Mesendoderm (in vitro differentiated cells): ENCODE results near the gene GZMM.

Experiments
- DNase-seq: peaks from one replicate; pipeline ENCODE4 v3.0.0; 2013
- H2AK5ac ChIP-seq: 2 replicates; pipeline ENCODE4 v1.6.1; 2013; ENCODE audit warnings: low read length, inconsistent platforms
- H2BK120ac ChIP-seq: 2 replicates; pipeline ENCODE4 v1.6.1; 2013; ENCODE audit warnings: low read depth, mild to moderate bottlenecking, low read length, moderate library complexity, mixed read lengths
- H2BK15ac ChIP-seq: replicated peaks from 2 replicates; pipeline ENCODE4 v1.6.1; 2013; ENCODE audit warnings: low read depth, mild to moderate bottlenecking, moderate library complexity
- H2BK5ac ChIP-seq: 2 replicates; pipeline ENCODE4 v1.6.1; 2013; ENCODE audit warnings: low read length, inconsistent platforms
- H3K18ac ChIP-seq: 2 replicates; pipeline ENCODE4 v1.6.1; 2013; ENCODE audit warnings: mild to moderate bottlenecking, low read length, mixed read lengths
- H3K23ac ChIP-seq: one replicate; pipeline ENCODE4 v1.6.1; 2013; ENCODE audit warnings: low read length
- H3K27ac ChIP-seq: 2 replicates; pipeline ENCODE4 v1.5.1; 2013; ENCODE audit warnings: low read depth, mild to moderate bottlenecking, inconsistent platforms, low read length, moderate library complexity
- H3K27me3 ChIP-seq: 2 replicates; pipeline ENCODE4 v1.6.1; 2013; ENCODE audit warnings: low read length, control low read depth, mild to moderate bottlenecking, inconsistent platforms; ENCODE audit not compliant: insufficient read depth, poor library complexity
- H3K36me3 ChIP-seq: 2 replicates; pipeline ENCODE4 v1.6.1; 2013; ENCODE audit warnings: low read length, inconsistent platforms; ENCODE audit not compliant: control insufficient read depth, insufficient read depth
- H3K4ac ChIP-seq: one replicate; pipeline ENCODE4 v1.6.1; 2013; ENCODE audit warnings: low read depth, mild to moderate bottlenecking, low read length, moderate library complexity
- H3K4me1 ChIP-seq: 2 replicates; pipeline ENCODE4 v1.6.1; 2013; ENCODE audit warnings: low read depth, low read length, inconsistent platforms; ENCODE audit not compliant: control insufficient read depth
- H3K4me2 ChIP-seq: 2 replicates; pipeline ENCODE4 v1.6.1; 2013; ENCODE audit warnings: low read length
- H3K4me3 ChIP-seq: 2 replicates; pipeline ENCODE4 v1.5.1; 2013; ENCODE audit warnings: mild to moderate bottlenecking, low read length
- H3K56ac ChIP-seq: one replicate; pipeline ENCODE4 v1.6.1; 2013; ENCODE audit warnings: low read length
- H3K79me1 ChIP-seq: 2 replicates; pipeline ENCODE4 v1.6.1; 2013; ENCODE audit warnings: low read length, inconsistent platforms
- H3K79me2 ChIP-seq: 2 replicates; pipeline ENCODE4 v1.6.1; 2013; ENCODE audit warnings: mild to moderate bottlenecking, low read length; ENCODE audit not compliant: control insufficient read depth, insufficient read depth
- H3K9ac ChIP-seq: 2 replicates; pipeline ENCODE4 v1.6.1; 2013; ENCODE audit warnings: low read length, inconsistent platforms
- H4K5ac ChIP-seq: one replicate; pipeline ENCODE4 v1.6.1; 2013; ENCODE audit warnings: low read length
- H4K8ac ChIP-seq: one replicate; pipeline ENCODE4 v1.6.1; 2013; ENCODE audit warnings: low read depth, mild to moderate bottlenecking, control low read depth, low read length, moderate library complexity
- WGBS: extraction: QIAGEN DNeasy Blood & Tissue Kit; methylation state at CpG from one replicate; pipeline ENCODE4 v1.1.7; 2013; ENCODE audit warnings: low lambda C conversion rate, missing lambda C conversion rate; ENCODE audit not compliant: insufficient coverage; ENCODE audit errors: extremely low coverage; 5-methylcytosine and 5-hydroxymethylcytosine counted together

Gene GZMM

GRCh38 chr19:504616-505015 lies 39.2 kb upstream of the GZMM start:
- Histone ChIP-seq H3K4ac (no peak overlapping the region), H3K79me2 (no peaks in the 10 kb centered on the region), H2BK5ac (no peak overlapping the region), H3K27ac (no peak overlapping the region), H3K56ac (no peak overlapping the region), H2BK120ac (no peak overlapping the region), H3K79me1 (no peaks in the 10 kb centered on the region), H3K4me2 (no peak overlapping the region), H3K9ac (no peak overlapping the region), H2AK5ac (no peak overlapping the region), H3K4me1 (no peaks in the 10 kb centered on the region), H2BK15ac (no peak overlapping the region), H3K23ac (no peak overlapping the region), H4K5ac (no peak overlapping the region), H3K4me3 (no peak overlapping the region), H4K8ac (no peak overlapping the region), H3K18ac (no peak overlapping the region), H3K27me3 (no peaks in the 10 kb centered on the region), H3K36me3 (no peaks in the 10 kb centered on the region)
- WGBS: no CpG with 5 or more reads among the region's 14 CpGs
- no peak for DNase-seq

- H3K79me1 ChIP-seq: no peaks in the 10 kb centered on the region
- H3K36me3 ChIP-seq: no peaks in the 10 kb centered on the region
- peak overlapping the region; percentile 35 for H3K18ac ChIP-seq
- no peak overlapping the region for H3K4ac ChIP-seq
- H2AK5ac ChIP-seq: no peak overlapping the region
- H3K79me2 ChIP-seq: no peaks in the 10 kb centered on the region
- H3K4me3 ChIP-seq: peak overlapping the region; percentile 84
- no peaks in the 10 kb centered on the region for H3K27me3 ChIP-seq
- H4K8ac ChIP-seq: peak overlapping the region; percentile 97
- peaks cover 6% of the 10 kb centered on the region for H3K4me1 ChIP-seq
- peak overlapping the region; percentile 10 for H2BK120ac ChIP-seq
- no CpG with 5 or more reads among the region's 48 CpGs for WGBS
- peak overlapping the region; percentile 78 for H3K27ac ChIP-seq
- peak; percentile 100 for DNase-seq
- H3K4me2 ChIP-seq: peak overlapping the region; percentile 61
- H2BK5ac ChIP-seq: no peak overlapping the region
- peak overlapping the region; percentile 89 for H3K9ac ChIP-seq
- H2BK15ac ChIP-seq: no peak overlapping the region
- H3K56ac ChIP-seq: peak overlapping the region; percentile 97
- H3K23ac ChIP-seq: no peak overlapping the region
- no peak overlapping the region for H4K5ac ChIP-seq
These were observed 37.2 kb upstream of the GZMM start for GRCh38 chr19:506404-507285.

- peak within 1 kb of the TSS; percentile 89 for H3K9ac ChIP-seq
- DNase-seq: peak; percentile 88
- peak within 1 kb of the TSS; percentile 78 for H3K18ac ChIP-seq
- H2BK5ac ChIP-seq: no peak within 1 kb of the TSS
- no peaks in the 10 kb centered on the region for H3K79me1 ChIP-seq
- H3K56ac ChIP-seq: peak within 1 kb of the TSS; percentile 97
- H3K27ac ChIP-seq: peak within 1 kb of the TSS; percentile 78
- H3K4ac ChIP-seq: peak within 1 kb of the TSS; percentile 64
- H2BK15ac ChIP-seq: no peak within 1 kb of the TSS
- H4K5ac ChIP-seq: no peak within 1 kb of the TSS
- H3K79me2 ChIP-seq: no peaks in the 10 kb centered on the region
- H3K23ac ChIP-seq: no peak within 1 kb of the TSS
- peaks cover 6% of the 10 kb centered on the region for H3K4me1 ChIP-seq
- H3K4me3 ChIP-seq: peak within 1 kb of the TSS; percentile 84
- peak within 1 kb of the TSS; percentile 97 for H4K8ac ChIP-seq
- peak within 1 kb of the TSS; percentile 97 for H3K4me2 ChIP-seq
- peak within 1 kb of the TSS; percentile 10 for H2BK120ac ChIP-seq
- H3K27me3 ChIP-seq: no peaks in the 10 kb centered on the region
- no peaks in the 10 kb centered on the region for H3K36me3 ChIP-seq
- WGBS: no CpG with 5 or more reads among the region's 81 CpGs
- no peak within 1 kb of the TSS for H2AK5ac ChIP-seq
These were observed 36.3 kb upstream of the GZMM start, which contains the start of gene TPGS1 for GRCh38 chr19:507286-508203. TPGS1 (plus strand) TSS chr19:507497; CDS start chr19:507507, 10 bp downstream.

GRCh38 chr19:508204-509150 lies 35.4 kb upstream of the GZMM start:
- H3K4me2 ChIP-seq: peak overlapping the region; percentile 97
- no peak overlapping the region for H2BK15ac ChIP-seq
- no peaks in the 10 kb centered on the region for H3K79me2 ChIP-seq
- no peaks in the 10 kb centered on the region for H3K36me3 ChIP-seq
- H2AK5ac ChIP-seq: no peak overlapping the region
- H3K4ac ChIP-seq: no peak overlapping the region
- H3K27me3 ChIP-seq: no peaks in the 10 kb centered on the region
- no peak overlapping the region for H4K8ac ChIP-seq
- no peaks in the 10 kb centered on the region for H3K79me1 ChIP-seq
- no peak overlapping the region for H3K23ac ChIP-seq
- no peak overlapping the region for H3K27ac ChIP-seq
- peak overlapping the region; percentile 53 for H3K56ac ChIP-seq
- no peak overlapping the region for H2BK120ac ChIP-seq
- peaks cover 6% of the 10 kb centered on the region for H3K4me1 ChIP-seq
- peak overlapping the region; percentile 52 for H3K9ac ChIP-seq
- DNase-seq: no peak
- H3K18ac ChIP-seq: no peak overlapping the region
- no CpG with 5 or more reads among the region's 32 CpGs for WGBS
- H2BK5ac ChIP-seq: no peak overlapping the region
- H3K4me3 ChIP-seq: peak overlapping the region; percentile 63
- no peak overlapping the region for H4K5ac ChIP-seq

- no CpG with 5 or more reads among the region's 21 CpGs for WGBS
- Histone ChIP-seq H3K79me1 (no peaks in the 10 kb centered on the region), H3K4me2 (peak overlapping the region; percentile 37), H3K4ac (no peak overlapping the region), H4K8ac (no peak overlapping the region), H4K5ac (no peak overlapping the region), H3K79me2 (no peaks in the 10 kb centered on the region), H2BK5ac (peak overlapping the region; percentile 31), H2BK120ac (no peak overlapping the region), H3K9ac (peak overlapping the region; percentile 67), H3K18ac (no peak overlapping the region), H3K27ac (peak overlapping the region; percentile 65), H3K56ac (peak overlapping the region; percentile 87), H3K36me3 (no peaks in the 10 kb centered on the region), H3K4me1 (peaks cover 6% of the 10 kb centered on the region), H3K23ac (no peak overlapping the region), H2BK15ac (no peak overlapping the region), H3K4me3 (no peak overlapping the region), H2AK5ac (no peak overlapping the region), H3K27me3 (no peaks in the 10 kb centered on the region)
- DNase-seq: peak; percentile 97
These were observed 33.2 kb upstream of the GZMM start for GRCh38 chr19:510606-511100.
